Fibroblast of lung (primary cell): ENCODE measurements around the gene LTF. TPM values are rescaled to one million over a fixed set of nuclear protein-coding genes. Genes with fewer than 3 reads are reported as not detected.
"Not testable (repeated sequence)": the region's sequence is repeated elsewhere in the genome, so short reads cannot be mapped to it uniquely, and the experiment has no call there.

Experiments used
- DNase-seq, 2 donors: peaks; one replicate each; pipeline versions ENCODE4 v3.0.0 to v3.0.0-alpha.2; 2010; ENCODE audit warnings: low read depth in 2 of 2
- H2AFZ ChIP-seq: 2 replicates; pipeline ENCODE4 v1.5.1; 2012; ENCODE audit warnings: low read length, control low read depth, inconsistent platforms
- H3K27ac ChIP-seq: 2 replicates; pipeline ENCODE4 v1.5.1; 2011; ENCODE audit warnings: low read length, control low read depth; ENCODE audit not compliant: insufficient read depth
- H3K27me3 ChIP-seq: 2 replicates; pipeline ENCODE4 v1.5.1; 2011; ENCODE audit warnings: mild to moderate bottlenecking, low read length; ENCODE audit not compliant: control insufficient read depth, insufficient read depth
- H3K36me3 ChIP-seq: 2 replicates; pipeline ENCODE4 v1.5.1; 2011; ENCODE audit warnings: low read length; ENCODE audit not compliant: control insufficient read depth, insufficient read depth
- H3K4me1 ChIP-seq: 2 replicates; pipeline ENCODE4 v1.5.1; 2011; ENCODE audit warnings: low read length; ENCODE audit not compliant: control insufficient read depth, insufficient read depth; ENCODE audit errors: extremely low read depth
- H3K4me2 ChIP-seq: 2 replicates; pipeline ENCODE4 v1.5.1; 2011; ENCODE audit warnings: low read length, control low read depth; ENCODE audit not compliant: insufficient read depth; ENCODE audit errors: extremely low read depth
- H3K4me3 ChIP-seq, 4 experiments: fragments of 200-600 bp in 1 of 4; sonication (generic) in 1 of 4; replicated peaks in 1 of 4; 2 replicates each; pipeline ENCODE4 v1.5.1; 2011 to 2016; ENCODE audit warnings: low read length in 4 of 4, low read depth in 3 of 4, mild to moderate bottlenecking in 3 of 4, control low read depth in 2 of 4, inconsistent platforms in 1 of 4, mixed read lengths in 1 of 4; ENCODE audit not compliant: insufficient read depth in 1 of 4; ENCODE audit errors: control extremely low read depth in 1 of 4
- H3K79me2 ChIP-seq: 2 replicates; pipeline ENCODE4 v1.5.1; 2012; ENCODE audit warnings: mild to moderate bottlenecking, low read length, inconsistent platforms; ENCODE audit not compliant: control insufficient read depth, insufficient read depth
- H3K9ac ChIP-seq: 2 replicates; pipeline ENCODE4 v1.5.1; 2011; ENCODE audit warnings: mild to moderate bottlenecking, low read length, control low read depth; ENCODE audit not compliant: insufficient read depth
- H3K9me3 ChIP-seq: 2 replicates; pipeline ENCODE4 v1.5.1; 2012; ENCODE audit warnings: low read depth, low read length; ENCODE audit not compliant: control insufficient read depth, insufficient read depth
- H4K20me1 ChIP-seq: 2 replicates; pipeline ENCODE4 v1.5.1; 2011; ENCODE audit warnings: low read length; ENCODE audit not compliant: control insufficient read depth, insufficient read depth; ENCODE audit errors: extremely low read depth
- EZH2 ChIP-seq: IDR thresholded peaks from 2 replicates; pipeline ENCODE4 v1.5.1; 2012; ENCODE audit warnings: low read length, control low read depth, mild to moderate bottlenecking; ENCODE audit errors: missing control alignments
- polyA plus RNA-seq, 2 donors: library from polyadenylated mRNA; depleted of rRNA in 1 of 2; stranded (reverse) in 1 of 2; unstranded in 1 of 2; fragments of >200 nt; gene quantifications; 2 replicates each; pipeline ENCODE4 v1.2.1, GENCODE V29; 2011 to 2012; ENCODE audit warnings: missing spikeins in 1 of 2
- total RNA-seq: library from RNA; depleted of rRNA; stranded (reverse); fragments of >200 nt; gene quantifications from 2 replicates; pipeline ENCODE4 v1.2.1, GENCODE V29; 2014
- TF ChIP-seq, protein P1 (sequence below), 2 donors: IDR thresholded peaks in 1 of 2; conservative IDR thresholded peaks in 1 of 2; 1 replicate in 1 of 2; 2 replicates in 1 of 2; pipeline ENCODE4 v1.5.1; 2011 to 2012; ENCODE audit warnings: low read length in 2 of 2, control low read depth in 1 of 2, inconsistent platforms in 1 of 2, low read depth in 1 of 2, mild to moderate bottlenecking in 1 of 2

LTF gene
- total and polyA plus RNA-seq, 2 donors (not counting 1 experiment from before 2014, with no cell fraction given), result not detected

DNA sequence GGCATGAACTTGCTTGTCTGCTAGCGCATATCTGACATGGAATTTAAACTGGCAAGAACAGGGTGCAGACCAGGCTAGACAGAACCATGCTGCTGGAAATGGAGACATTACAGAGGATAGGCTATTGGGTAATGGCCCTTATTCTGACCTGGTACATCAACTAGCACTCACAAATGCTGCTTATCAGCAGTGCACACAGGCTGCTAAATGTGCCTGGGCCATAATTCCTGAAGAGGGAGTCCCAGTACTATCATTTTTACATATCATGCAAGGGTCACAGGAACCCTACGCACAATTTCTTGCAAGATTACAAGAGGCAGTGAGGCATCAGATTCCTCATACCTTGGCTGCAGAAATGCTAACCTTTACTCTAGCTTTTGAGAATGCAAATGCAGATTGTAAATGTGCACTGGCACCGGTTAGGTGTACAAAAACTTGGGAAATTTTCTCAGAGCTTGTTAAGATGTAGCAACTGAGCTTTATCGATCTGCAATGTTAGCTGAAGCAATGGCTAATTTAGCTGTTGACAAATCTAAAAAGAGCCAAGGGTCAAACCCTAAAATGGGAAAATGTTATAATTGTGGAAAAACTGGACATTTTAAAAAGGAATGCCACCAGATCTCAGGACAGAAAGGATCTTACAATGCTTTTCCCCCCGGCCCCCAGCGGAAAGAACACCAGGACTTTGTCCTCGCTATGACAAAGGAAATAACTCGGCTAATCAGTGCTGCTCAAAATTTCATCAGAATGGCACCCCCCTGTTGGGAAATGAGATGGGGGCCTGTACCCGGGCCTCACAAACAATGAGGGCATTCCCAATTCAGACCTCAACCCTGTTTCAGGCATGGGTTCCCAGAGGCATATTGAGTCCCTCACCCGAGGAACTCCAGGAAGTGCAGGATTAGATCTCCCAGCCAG is 36.5 kb downstream of the LTF start:
- H4K20me1 ChIP-seq, result no peaks in the 10 kb centered on the region
- H3K4me3 ChIP-seq, result no peak overlapping the region
- no peak overlapping the region for H2AFZ ChIP-seq
- peak in 1 of 2 donors; percentile 32 for DNase-seq
- no peaks in the 10 kb centered on the region for H3K79me2 ChIP-seq
- H3K27me3 ChIP-seq, result no peaks in the 10 kb centered on the region
- no peak overlapping the region for H3K9ac ChIP-seq
- H3K9me3 ChIP-seq, result no peaks in the 10 kb centered on the region
- no peak for TF ChIP-seq EZH2
- TF ChIP-seq, protein P1, sequence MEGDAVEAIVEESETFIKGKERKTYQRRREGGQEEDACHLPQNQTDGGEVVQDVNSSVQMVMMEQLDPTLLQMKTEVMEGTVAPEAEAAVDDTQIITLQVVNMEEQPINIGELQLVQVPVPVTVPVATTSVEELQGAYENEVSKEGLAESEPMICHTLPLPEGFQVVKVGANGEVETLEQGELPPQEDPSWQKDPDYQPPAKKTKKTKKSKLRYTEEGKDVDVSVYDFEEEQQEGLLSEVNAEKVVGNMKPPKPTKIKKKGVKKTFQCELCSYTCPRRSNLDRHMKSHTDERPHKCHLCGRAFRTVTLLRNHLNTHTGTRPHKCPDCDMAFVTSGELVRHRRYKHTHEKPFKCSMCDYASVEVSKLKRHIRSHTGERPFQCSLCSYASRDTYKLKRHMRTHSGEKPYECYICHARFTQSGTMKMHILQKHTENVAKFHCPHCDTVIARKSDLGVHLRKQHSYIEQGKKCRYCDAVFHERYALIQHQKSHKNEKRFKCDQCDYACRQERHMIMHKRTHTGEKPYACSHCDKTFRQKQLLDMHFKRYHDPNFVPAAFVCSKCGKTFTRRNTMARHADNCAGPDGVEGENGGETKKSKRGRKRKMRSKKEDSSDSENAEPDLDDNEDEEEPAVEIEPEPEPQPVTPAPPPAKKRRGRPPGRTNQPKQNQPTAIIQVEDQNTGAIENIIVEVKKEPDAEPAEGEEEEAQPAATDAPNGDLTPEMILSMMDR (conservative IDR thresholded peaks at IDR 0.05 in 1 of 2, IDR thresholded peaks at IDR 0.05 in 1 of 2; ENCODE audit: low read depth in 1 of 2, low read length in 2 of 2), result peak in 1 of 2 donors; percentile 2
- no peaks in the 10 kb centered on the region for H3K36me3 ChIP-seq
- H3K4me1 ChIP-seq, result no peaks in the 10 kb centered on the region
- no peak overlapping the region for H3K27ac ChIP-seq
- no peak overlapping the region for H3K4me2 ChIP-seq

DNA sequence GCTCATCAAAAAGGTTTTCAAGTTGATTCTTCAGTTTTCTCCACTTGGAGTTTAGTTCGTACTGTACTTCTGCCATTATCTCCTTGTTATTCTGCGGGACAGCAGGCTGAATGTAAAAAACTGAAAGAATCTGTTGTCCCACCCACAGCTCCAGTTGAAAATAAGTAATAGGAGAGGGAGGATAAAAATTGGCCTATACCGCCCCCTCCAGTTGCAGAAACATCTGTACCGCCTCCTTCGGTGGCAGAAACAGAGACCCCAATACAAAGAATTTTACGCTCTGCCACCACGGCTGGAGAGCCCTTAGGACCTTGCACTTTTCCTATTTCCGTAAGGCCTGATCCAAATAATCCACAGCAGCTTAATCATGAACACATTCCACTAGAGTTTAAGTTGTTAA is 37.3 kb downstream of the LTF start:
- not testable (repeated sequence) for H2AFZ ChIP-seq, H4K20me1 ChIP-seq

DNA sequence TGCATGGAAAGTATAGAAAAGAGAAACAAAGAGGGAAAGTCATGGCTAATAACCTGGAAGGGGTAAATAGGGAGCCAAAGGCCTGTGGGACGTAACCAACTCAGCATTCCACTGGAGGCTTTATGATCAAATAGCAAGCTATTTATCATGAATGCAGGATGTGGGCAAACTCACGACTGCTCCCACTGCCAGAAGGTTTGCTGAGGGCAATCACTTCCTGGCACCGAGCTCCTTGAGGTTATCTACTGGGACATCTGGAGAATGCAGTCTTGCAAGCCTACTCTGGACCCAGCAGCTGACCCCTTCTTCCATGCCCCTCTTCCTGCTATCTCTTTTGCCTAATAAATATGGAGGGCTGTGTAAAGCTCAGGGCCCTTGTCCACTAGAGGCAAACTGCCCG is 38.2 kb downstream of the LTF start:
- not testable (repeated sequence) for H3K4me1 ChIP-seq, H3K36me3 ChIP-seq, H3K9ac ChIP-seq, H3K79me2 ChIP-seq, H3K27me3 ChIP-seq, H3K9me3 ChIP-seq, H3K27ac ChIP-seq, H4K20me1 ChIP-seq, H3K4me3 ChIP-seq, H2AFZ ChIP-seq, H3K4me2 ChIP-seq
- DNase-seq, result peak in 1 of 2 donors; percentile 4

More for the DNA sequence above, 37.3 kb downstream of the LTF start:
- not testable (repeated sequence) for H3K4me3 ChIP-seq, H3K79me2 ChIP-seq, H3K9ac ChIP-seq, H3K4me2 ChIP-seq, H3K36me3 ChIP-seq, H3K27ac ChIP-seq, H3K4me1 ChIP-seq, H3K27me3 ChIP-seq, H3K9me3 ChIP-seq
- peak in 1 of 2 donors; percentile 26 for DNase-seq
- TF ChIP-seq, protein P1 (conservative IDR thresholded peaks at IDR 0.05 in 1 of 2, IDR thresholded peaks at IDR 0.05 in 1 of 2; ENCODE audit: low read depth in 1 of 2, low read length in 2 of 2), result peak; percentile 17 to 23
